ENCODE measurements around the gene GREB1. TPM values are rescaled to one million over a fixed set of nuclear protein-coding genes. Genes with fewer than 3 reads are reported as not detected.

The GREB1 gene
- total and polyA plus RNA-seq, 2 of the 13 experiments (the other 11 are each of a cell fraction or from before 2014, with no cell fraction given) = 31.3 to 61.2 TPM

- peak; percentile 92 for TF ChIP-seq ARID5B (CRISPR knock-in tag; IDR thresholded peaks at IDR 0.05)
- TF ChIP-seq CENPT (CRISPR knock-in tag; IDR thresholded peaks at IDR 0.05; ENCODE audit: low read depth) = no peak
- TF ChIP-seq NFE2L2 (IDR thresholded peaks at IDR 0.05; ENCODE audit: low read length) = no peak
- no peak for TF ChIP-seq ZSCAN22 (CRISPR knock-in tag; IDR thresholded peaks at IDR 0.05)
- no peak for TF ChIP-seq ZNF891 (CRISPR knock-in tag; IDR thresholded peaks at IDR 0.05)
- TF ChIP-seq RAD51 (IDR thresholded peaks at IDR 0.05; ENCODE audit: borderline replicate concordance) = no peak
- no peak for TF ChIP-seq WIZ (CRISPR knock-in tag; IDR thresholded peaks at IDR 0.05)
- TF ChIP-seq ZHX2 (IDR thresholded peaks at IDR 0.05; ENCODE audit: low read depth) = no peak
- TF ChIP-seq ZHX2 (CRISPR knock-in tag; IDR thresholded peaks at IDR 0.05; ENCODE audit: borderline replicate concordance) = 0 out of 2 replicates have a peak, but pooled peaks have one; percentile 42
- no peak for TF ChIP-seq MLLT10 (CRISPR knock-in tag; IDR thresholded peaks at IDR 0.05)
- TF ChIP-seq ZNF639 (CRISPR knock-in tag; conservative IDR thresholded peaks at IDR 0.05) = 0 out of 2 replicates have a peak, but pooled peaks have one; percentile 26
- no peak for TF ChIP-seq SRSF4 (IDR thresholded peaks at IDR 0.05; ENCODE audit: low read depth, low read length, poor library complexity, severe bottlenecking)
- TF ChIP-seq NONO (IDR thresholded peaks at IDR 0.05) = no peak
- peak; percentile 32; the same call in 1 of the 2 replicates for TF ChIP-seq NONO (CRISPR knock-in tag; conservative IDR thresholded peaks at IDR 0.05)
These were observed at the start of gene GREB1 (continued) for GRCh38 chr2:11533278-11534070.

Measured in HepG2 (cell line).